Measurements from ENCODE around the gene PAMR1. TPM values are rescaled to one million over a fixed set of nuclear protein-coding genes. Genes with fewer than 3 reads are reported as not detected.

Gene PAMR1
- total RNA-seq, 1 donor from 2014 or later: 7.6 TPM

DNA sequence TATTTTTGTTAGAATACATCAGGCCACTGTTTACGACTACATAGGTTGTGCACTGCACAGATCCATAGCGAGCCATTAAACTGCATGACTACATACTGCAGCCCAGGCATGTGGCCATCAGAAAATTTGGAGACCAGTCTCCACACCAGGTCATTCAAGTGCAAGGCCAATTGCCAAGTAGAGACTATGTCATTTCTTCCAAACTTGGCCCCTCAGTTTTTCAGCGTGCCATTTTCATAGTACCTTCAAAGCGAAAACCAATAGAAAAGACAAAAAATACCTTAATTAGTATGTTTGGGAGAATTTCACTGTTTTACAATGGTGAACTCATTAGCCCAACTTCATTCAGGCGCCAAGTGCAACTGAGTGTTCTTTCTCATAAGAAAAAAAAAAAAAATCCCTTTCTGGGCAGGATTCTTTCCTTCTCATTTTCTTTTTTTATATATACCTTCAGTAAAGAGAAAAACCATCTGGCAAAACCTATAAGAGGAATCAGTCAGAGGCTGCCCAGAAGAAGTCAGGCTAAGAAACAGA, 30.4 kb downstream of the PAMR1 start:
- DNase-seq (ENCODE audit: low spot score): no peak

DNA sequence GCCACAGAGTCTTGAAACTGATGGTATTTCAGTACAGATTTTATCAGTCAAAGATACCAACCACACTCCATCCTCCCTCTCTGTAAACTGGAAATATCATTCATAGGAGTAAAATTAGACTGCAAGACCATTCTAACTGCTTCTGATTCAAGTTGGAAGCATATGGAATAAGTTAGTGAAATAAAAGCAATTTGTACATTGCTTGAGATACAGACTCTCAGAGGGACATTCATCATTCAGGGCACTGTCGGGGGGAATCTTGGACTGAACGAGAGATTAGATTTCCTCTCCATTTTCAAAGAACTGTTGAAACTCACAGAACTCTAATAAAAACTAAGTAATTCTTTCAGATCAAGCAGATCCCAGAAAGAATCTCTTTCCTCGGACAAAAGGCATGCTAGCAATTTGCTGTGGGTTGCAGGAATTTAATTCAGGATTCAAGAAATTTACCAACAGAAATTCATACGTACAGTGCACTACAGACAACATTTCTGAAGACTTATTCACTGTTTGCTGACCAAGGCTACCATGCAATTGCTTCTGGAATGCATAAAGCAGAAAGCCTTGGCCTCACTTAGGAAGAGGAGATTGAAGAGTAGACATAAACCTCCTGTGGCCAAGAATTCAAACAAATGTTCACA, 34.1 kb downstream of the PAMR1 start:
- DNase-seq (ENCODE audit: low spot score): no peak

DNA sequence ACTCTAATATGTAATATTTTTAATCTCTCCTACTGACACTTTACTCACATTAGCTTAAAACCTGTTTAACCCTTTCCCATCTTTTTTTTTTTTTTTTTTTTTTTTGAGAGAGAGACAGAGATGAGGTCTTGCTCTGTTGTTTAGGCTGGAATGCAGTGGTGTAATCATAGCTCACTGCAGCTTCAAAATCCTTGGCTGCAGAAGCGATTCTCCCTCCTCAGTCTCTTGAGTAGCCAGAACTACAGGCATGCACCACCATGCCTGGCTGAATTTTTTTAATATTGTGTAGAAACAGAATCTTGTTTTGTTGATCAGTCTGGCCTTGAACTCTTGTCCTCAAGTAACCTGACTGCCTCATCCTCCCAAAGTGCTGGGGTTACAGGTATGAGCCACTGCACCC, 37.3 kb downstream of the PAMR1 start:
- DNase-seq (ENCODE audit: low spot score): no peak

DNA sequence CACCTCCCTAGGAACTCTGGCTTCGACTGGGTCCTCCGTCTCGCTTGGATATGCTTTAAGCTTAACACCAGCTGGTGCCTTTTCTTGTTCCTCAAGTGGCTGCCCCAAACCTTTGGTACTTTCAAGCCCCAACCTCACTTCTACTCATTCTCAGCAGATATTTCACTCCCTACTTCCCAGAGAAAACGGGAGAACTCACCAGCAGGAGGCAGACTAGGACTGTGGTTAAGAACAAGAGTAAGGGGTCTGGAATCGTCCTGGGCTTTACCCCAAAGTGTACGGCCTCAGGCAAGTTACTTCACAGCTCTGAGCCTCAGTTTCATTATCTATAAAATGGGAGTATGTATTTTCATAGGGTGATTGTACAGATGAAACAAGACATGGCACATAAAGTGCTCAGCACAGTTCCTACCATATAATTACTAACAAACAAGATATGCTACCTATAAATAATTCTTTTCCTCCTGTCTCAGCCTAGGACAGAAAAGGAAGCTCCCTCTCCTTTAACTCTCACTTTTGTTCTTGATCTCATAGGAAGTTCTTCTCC, 37.8 kb downstream of the PAMR1 start:
- peak; percentile 26 for DNase-seq (ENCODE audit: low spot score)

DNA sequence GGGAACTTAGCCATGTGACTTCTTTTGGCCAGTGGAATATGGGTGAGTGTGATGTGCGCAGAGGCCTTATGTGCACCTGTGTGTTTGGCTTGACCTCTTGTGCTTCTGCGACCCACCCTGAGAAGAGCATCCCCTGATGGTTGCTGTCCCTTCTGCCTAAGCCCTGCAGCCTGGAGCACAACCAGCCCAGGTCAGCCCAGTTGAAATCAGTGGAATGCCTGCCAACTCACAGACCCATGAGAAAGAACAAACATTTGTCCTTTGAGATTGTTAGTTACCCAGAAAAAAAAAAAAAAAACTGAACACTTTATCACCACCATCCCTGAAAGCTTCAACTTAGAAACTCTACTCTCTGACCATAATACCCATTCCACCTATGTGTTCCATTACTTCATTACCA, 38.5 kb downstream of the PAMR1 start:
- no peak for DNase-seq (ENCODE audit: low spot score)

DNA sequence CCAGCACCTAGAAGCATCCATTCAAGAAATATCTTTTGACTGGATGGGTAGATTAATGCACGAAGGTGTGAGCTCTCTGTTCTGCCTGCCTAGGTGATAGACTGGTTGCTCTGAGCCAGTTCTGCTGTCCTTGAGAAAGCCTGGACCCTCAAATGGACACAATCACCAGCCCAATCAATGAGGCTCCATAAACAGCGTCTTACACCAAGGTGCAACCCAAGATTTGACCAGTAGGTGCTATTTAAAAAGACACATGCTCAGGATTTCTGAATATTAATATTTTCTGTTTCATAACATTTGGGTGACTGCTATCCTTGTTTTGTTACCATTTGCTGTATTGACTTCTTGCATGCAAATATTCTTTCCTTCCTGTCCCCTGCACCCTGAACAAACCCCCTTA, 39.0 kb downstream of the PAMR1 start:
- DNase-seq (ENCODE audit: low spot score): no peak

DNA sequence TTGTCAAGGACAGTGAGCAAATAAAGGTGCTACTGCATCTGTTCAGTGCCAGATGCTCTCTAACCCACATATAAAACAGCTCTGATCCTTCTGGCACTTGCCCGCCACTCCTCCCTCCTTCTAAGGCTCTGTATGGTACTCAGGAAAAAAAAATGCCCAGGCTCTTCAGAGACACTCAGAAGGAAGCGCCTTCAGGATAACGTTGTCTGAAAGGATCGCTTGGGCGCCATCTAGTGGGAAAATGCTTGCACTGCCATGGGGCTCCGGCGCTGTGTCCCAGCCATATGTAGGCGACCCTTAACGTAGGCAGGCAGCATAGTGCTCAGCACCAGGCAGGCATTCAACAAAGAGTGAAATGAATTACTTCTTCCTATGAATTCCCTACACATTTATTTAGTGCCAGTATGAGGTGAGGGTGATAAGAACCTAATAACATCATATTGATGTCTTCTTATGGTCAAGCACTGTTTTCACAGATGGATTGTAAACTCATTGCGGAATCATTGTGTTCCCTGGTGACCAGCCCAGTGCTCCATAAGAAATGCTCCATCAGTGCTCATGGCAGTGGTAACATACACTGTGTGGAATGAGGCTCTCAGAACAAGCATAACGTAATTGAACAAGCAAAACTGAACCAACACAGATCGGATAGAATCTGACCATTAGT, 39.6 kb downstream of the PAMR1 start:
- DNase-seq (ENCODE audit: low spot score): peak; percentile 77

DNA sequence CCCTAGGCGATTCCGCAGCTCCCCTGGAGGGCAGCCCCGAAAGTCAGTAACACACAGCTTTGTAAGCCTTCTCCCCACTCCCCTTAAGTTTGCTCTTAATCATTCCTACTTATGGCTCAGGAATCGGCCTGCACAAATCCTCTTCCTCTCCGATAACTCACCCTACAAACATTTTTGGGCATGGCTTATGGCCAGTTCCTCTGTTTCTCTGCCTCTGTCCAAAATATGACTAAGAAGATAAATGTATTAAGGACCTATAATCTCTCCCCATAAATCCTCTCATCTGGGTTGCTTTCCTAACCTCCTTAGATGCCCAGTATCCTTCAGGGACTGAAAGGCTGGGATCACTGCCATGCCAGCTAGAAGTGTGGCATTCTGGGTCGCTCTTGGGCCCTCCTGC, 41.0 kb downstream of the PAMR1 start:
- DNase-seq (ENCODE audit: low spot score): no peak

DNA sequence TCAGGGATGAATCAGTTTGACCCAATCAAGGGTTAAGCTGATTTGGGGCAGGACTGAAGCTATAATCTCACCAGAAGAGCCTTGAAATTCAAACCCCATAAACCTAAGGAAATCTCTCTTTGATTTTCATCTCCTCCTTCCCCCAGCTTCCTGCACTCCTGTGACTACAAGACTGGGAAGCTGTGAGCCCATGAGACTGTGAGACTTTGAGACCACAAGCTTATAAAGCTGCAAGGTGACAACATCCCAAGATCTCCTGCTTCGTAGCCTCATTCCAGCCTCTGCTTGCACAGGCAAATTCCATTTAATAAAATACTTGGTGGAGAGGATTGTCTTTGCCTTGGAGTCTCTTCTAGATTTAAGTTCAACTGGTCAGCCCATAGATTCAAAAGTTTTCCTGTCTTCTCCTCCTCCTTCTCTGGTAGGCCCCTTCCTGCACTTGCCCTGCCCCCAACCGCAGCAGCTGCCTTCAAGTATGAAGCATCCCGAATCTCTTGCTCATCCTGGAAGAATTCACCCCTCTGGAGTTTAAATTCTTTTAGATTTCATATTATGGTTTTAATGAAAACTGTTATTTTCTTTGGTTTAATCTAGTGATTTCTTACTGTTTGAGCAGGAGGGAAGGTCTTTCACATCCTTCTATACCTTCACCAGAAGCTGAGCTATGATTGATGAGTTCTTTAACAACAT, 42.1 kb downstream of the PAMR1 start:
- no peak for DNase-seq (ENCODE audit: low spot score)

DNA sequence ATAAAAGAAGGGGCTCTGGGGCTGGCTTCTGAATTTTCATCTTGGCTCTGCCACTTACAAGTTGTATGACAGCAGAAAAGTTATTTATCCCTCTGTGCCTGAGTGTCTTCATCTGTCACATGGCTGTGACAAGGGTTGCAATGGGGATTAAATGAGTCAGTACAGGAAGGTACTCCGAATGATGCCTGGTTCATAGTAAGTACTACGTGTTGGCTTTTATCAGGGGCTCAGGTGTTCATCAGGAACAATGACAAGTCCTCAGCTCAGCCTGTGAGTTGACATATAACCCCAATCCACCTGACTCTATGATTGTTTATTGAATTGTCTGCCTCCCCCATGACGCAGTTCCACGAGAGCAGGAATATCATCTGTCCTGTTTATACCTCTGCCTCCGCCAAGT, 45.7 kb downstream of the PAMR1 start:
- DNase-seq (ENCODE audit: low spot score): no peak

DNA sequence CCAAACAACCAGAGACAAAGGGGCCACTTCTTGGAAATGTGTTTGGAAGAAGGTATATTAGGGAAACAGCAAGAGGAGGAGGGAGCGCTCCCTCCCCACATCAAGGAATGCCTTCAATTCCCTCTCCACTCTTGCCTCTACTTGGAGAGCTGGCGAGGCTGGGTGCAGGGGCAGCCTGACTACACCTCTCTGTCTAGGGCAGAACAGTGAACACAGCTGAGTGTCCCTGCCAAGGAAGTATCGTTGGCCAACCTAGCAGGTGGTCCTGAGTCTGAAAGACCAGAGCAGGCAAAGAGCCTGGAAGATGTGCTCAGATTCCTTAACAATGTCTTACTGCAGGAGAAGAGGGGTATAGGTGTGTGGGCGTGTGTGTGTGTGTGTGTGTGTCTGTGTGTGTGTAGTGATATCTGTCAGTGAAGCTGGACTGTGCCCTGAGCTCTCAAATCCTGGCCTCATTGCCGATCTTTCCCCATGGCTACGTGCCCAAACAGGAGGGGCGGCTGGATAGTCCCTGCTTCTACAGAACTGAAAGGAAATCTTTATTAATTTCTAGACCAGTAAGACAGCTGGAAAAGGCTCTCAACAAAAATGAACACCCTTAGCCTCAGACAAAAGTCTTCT, 46.8 kb downstream of the PAMR1 start:
- no peak for DNase-seq (ENCODE audit: low spot score)

DNA sequence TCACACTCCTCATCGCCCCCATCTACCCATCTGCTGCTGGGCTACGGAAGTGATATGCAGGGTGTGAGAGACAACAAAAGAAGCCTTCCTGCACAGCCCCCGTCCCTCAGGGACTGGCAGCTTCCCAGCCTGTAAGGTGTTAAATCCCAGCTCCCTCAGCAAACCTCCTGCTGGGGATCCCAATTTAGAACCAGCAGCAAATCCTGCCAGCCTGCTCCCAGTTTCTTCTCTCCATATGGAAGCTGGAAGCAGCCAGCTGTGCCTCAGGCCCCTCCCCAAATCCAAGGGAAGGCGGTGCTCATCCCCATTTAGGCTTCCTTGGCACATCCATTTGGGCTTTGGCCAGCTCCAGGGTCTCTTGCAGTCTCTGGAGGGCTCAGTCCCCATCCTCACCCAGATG, 47.5 kb downstream of the PAMR1 start:
- DNase-seq (ENCODE audit: low spot score): no peak

DNA sequence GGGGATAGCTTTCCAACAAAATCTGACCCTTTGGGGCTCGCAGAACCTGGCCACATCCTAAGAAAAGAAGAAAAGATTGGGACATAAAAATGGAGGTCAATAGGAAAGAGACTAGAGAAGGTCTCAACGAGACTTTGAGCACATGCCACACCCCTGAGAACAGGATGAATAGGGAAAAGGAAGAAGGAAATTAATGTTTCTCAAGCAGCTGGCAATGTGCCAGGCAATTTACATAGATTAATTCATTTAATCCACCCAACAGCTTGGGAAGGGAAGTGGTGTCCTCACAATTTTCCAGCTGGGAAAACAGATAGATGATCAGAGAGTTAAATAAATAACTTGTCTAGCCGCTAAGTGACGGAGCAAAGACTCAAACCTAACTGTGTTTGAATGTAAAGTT, 50.7 kb downstream of the PAMR1 start:
- no peak for DNase-seq (ENCODE audit: low spot score)

DNA sequence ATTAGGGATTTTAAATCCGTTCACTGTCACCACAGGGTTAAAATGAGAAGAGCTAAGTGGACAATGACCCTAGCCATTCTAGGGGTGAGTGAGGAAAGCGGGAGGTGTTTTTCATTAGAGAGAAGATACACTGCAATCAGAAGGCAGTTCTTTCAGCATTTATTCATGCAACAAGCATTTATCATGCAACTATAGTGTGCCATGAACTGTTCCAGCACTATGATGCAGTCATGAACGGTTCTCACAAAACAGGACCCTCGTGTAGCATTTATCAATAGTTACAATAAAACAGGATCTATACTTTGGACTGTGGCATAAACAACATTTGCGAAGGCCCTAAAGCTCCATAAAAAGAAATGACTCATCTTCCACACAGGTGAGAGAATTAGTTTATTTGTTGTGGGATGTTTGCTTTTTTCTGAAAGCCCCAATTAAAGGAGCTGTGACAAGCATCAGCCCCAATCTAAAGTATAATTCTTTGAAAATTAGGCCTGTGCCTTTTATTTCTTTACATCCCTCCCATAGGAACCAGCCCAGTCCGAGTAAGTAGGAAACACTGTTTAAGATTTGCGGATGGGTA, 51.5 kb downstream of the PAMR1 start:
- DNase-seq (ENCODE audit: low spot score): no peak

DNA sequence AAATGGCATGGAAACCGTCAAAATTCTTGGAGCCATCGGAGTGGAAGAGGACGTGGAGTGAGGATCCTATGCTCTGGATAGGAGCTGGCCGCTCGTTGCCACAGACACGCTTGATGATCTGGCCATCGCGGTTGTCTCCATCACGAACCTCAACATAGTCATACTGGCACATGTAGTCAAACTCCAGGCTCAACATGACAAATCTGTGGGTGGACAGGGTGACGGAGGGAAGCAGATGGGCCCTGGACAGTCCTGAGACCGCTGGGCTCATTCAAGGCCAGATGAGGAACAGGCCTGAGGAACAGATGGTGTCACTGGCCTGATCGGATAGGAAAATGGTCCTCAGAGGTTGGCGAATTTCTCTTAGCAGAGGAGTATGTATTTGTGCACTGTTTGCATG, 54.8 kb downstream of the PAMR1 start:
- no peak for DNase-seq (ENCODE audit: low spot score)

DNA sequence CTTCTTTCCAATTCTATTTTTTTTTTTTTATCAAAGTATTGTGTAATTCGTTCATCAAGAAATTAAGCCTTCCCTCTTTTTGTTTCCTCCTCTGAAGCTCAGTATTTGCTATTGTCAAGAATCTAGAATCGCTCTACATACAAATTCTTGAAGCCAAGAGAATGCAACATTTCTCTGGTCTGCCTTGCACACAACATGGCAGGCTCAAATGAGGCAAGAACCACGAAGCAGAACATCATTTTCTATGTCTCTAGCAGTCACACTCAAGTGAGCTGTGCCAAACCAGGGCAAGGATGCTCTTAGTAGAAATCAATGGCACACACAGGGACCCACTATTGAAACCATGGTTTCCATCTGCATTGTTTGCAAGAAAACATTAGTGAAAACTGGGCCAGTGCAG, 59.4 kb downstream of the PAMR1 start:
- no peak for DNase-seq (ENCODE audit: low spot score)

DNA sequence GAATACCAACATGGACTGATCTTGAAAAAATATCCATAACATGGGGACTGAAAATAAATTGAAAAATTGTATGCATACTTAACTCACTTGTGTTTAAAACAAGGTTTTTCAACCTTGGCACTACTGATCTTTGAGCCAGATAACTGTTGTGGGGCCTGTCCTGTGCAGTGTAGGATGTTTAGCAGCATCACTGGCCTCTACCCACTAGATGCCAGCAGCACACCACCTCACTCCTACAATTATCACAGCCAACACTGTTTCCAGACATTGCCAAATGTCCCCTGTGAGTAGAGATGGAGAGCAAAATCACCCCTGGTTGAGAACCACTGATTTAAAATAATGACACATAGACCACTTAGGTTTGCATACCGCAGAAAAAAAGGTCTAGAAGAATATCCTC, 61.1 kb downstream of the PAMR1 start:
- DNase-seq (ENCODE audit: low spot score): no peak

DNA sequence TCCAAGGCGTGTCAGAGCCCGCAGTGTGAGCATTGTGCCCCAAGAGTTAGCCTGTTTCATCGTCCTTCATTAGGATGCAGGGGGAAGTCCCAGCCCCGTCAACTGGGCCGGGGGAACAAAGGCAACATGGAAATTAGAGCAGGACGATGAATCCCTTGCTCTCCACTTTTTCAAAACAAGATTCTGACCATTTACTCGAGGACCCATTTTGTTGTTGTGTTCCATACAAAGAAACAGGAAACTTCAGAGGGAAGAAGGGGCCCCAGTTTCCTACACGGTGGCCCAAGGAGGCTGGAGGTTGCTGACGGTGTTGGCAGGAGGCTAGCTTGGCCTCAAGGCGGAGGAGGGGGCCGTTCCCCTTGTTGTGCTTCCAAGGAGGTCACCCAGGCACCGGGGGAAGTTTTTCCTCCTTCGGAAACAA, 62.1 kb downstream of the PAMR1 start:
- no peak for DNase-seq (ENCODE audit: low spot score)

DNA sequence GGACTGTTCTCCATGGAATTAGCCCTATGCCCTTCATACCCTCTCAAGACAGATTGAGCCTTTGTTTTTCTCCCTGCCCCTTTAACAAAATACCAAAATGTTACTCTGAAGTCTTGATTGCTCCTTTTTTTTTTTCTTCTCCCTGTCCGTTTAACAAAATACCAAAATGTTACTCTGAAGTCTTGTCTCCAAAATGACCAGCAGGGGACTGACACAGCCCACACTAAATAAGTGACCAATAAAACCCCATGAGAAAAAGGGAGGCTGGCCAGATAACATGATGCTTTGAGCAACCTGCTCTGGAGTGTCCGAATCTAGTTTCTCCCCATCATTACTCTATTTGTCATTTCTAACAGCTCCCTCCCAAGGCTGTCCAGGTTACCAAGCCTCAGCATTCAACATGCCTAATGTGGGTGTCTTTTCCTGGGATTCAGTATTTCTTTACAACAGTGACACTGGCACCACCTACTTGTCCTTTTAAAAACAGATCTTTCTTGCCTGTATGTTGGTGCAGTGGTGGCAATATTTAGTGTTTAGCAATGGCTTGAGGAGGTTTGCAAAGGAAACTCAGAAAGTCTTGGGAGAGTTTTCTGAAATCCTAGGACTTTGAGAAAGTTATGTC, 63.4 kb downstream of the PAMR1 start:
- DNase-seq (ENCODE audit: low spot score): no peak

DNA sequence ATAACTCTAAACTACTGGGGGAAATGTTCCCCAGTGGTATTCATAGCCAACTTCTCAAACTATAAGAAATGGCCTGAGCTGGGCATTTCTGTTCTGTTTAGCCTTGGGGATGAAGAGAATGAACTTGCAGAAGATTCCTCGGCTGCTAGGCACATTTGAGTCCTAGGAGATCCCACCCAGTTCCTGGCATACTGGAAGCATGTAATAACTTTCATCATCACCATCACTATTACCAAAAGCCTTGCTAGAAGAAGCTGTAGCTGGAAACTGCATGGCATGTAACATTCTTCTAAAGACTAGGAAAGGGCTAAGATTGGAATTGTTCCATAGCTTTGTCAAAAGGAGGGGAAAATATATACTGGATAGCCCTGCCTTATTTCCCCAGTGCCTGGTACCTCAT, 65.9 kb downstream of the PAMR1 start:
- no peak for DNase-seq (ENCODE audit: low spot score)

DNA sequence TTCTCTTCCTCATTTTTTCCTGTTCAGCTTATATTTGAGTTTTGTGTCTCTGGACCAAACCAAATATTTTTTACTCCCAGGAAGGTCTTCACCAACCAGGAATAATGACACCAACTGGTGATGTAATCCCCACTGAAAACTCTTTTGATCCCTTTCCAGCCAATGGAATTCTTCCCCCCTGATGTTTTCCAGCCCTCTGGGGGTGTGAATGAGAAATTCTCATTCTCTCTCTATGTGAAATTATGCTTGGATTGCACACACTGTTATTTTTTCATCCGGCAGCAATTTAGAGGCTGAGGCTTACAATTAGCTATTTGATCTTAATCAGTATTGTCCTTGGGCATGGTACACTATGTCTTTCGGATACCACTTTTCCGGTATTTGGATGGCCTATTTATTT, 66.6 kb downstream of the PAMR1 start:
- no peak for DNase-seq (ENCODE audit: low spot score)
